Activated CD8-positive, alpha-beta T cell treated with anti-CD3 and anti-CD28 coated beads, Interleukin-2, amount 10 ng/mL, durations not matched to agents 7 days and 5 days (primary cell): ENCODE measurements around the gene LDB2. TPM values are rescaled to one million over a fixed set of nuclear protein-coding genes. Genes with fewer than 3 reads are reported as not detected.

Source experiments
- ATAC-seq: fragments of 150-1000 bp; cut with Tn5 transposase; one replicate; pipeline ENCODE4 v1.10.0; 2021; ENCODE audit warnings: moderate library complexity
- CTCF ChIA-PET: fragments of 350-600 bp; sonication (Branson Sonifier 250); formaldehyde crosslinking; loops from one replicate; lab custom pipeline; 2021; ENCODE audit warnings: antibody characterized with exemption; lab: Charles Lee
- POLR2A ChIA-PET: fragments of 350-600 bp; sonication (Branson Sonifier 250); formaldehyde crosslinking; loops from one replicate; lab custom pipeline; 2021; ENCODE audit warnings: antibody characterized with exemption; lab: Charles Lee
- DNase-seq: peaks from one replicate; pipeline ENCODE4 v3.0.0-alpha.2; 2020
- H3K27ac Mint-ChIP-seq: one replicate; pipeline ENCODE4 v1.8.0; 2021; ENCODE audit warnings: mild to moderate bottlenecking, mixed read lengths
- H3K27me3 Mint-ChIP-seq: one replicate; pipeline ENCODE4 v1.8.0; 2021; ENCODE audit warnings: low read depth, mixed read lengths
- H3K36me3 Mint-ChIP-seq: one replicate; pipeline ENCODE4 v1.8.0; 2021; ENCODE audit warnings: low read depth, mixed read lengths
- H3K4me1 Mint-ChIP-seq: one replicate; pipeline ENCODE4 v1.8.0; 2021; ENCODE audit warnings: low read depth, mixed read lengths
- H3K4me3 Mint-ChIP-seq: one replicate; pipeline ENCODE4 v1.8.0; 2021; ENCODE audit warnings: mild to moderate bottlenecking, mixed read lengths
- H3K9me3 Mint-ChIP-seq: one replicate; pipeline ENCODE4 v1.8.0; 2022; ENCODE audit warnings: mixed read lengths; ENCODE audit not compliant: insufficient read depth
- total RNA-seq, 2 experiments: library from RNA; stranded (reverse); gene quantifications; one replicate each; pipeline ENCODE4 v1.2.3, GENCODE V29; 2021

Gene LDB2
- total RNA-seq, 2 experiments from 2014 or later: not detected

GRCh38 chr4:16909281-16909680, 10.8 kb upstream of the LDB2 start:
- DNase-seq: no peak
- H3K9me3 Mint-ChIP-seq: no peaks in the 10 kb centered on the region
- H3K36me3 Mint-ChIP-seq: no peaks in the 10 kb centered on the region
- POLR2A ChIA-PET: no interaction called here
- peaks cover 8% of the 10 kb centered on the region for H3K4me1 Mint-ChIP-seq
- no peak overlapping the region for H3K27ac Mint-ChIP-seq
- ATAC-seq: no peak
- H3K4me3 Mint-ChIP-seq: no peak overlapping the region
- peaks cover 9% of the 10 kb centered on the region for H3K27me3 Mint-ChIP-seq
- CTCF ChIA-PET: no interaction called here

- DNase-seq (no peak), ATAC-seq (no peak)
- peaks cover 8% of the 10 kb centered on the region for H3K4me1 Mint-ChIP-seq
- no peaks in the 10 kb centered on the region for H3K36me3 Mint-ChIP-seq
- no peaks in the 10 kb centered on the region for H3K9me3 Mint-ChIP-seq
- peaks cover 10% of the 10 kb centered on the region for H3K27me3 Mint-ChIP-seq
- no peak overlapping the region for H3K4me3 Mint-ChIP-seq
- CTCF ChIA-PET: no interaction called here
- POLR2A ChIA-PET: no interaction called here
- H3K27ac Mint-ChIP-seq: no peak overlapping the region
Observed at GRCh38 chr4:16908377-16909021, 10.1 kb upstream of the LDB2 start.

- ATAC-seq (no peak), DNase-seq (no peak)
- Mint-ChIP-seq H3K4me1 (peaks cover 11% of the 10 kb centered on the region), H3K27ac (no peak overlapping the region), H3K36me3 (no peaks in the 10 kb centered on the region), H3K4me3 (no peak overlapping the region), H3K27me3 (peaks cover 28% of the 10 kb centered on the region), H3K9me3 (no peaks in the 10 kb centered on the region)
- ChIA-PET POLR2A (no interaction called here), CTCF (interaction anchor here (3.8 kb wide), 1 partner anchor 16 kb away, joined by 17 read pairs; no protein-coding TSS in a partner anchor)
Observed at GRCh38 chr4:16900325-16900724, 1.9 kb upstream of the LDB2 start.

- ATAC-seq: no peak
- Mint-ChIP-seq H3K27me3 (peaks cover 21% of the 10 kb centered on the region), H3K4me1 (peaks cover 34% of the 10 kb centered on the region), H3K27ac (no peak overlapping the region), H3K36me3 (no peaks in the 10 kb centered on the region), H3K9me3 (no peaks in the 10 kb centered on the region), H3K4me3 (no peak overlapping the region)
- DNase-seq: no peak
- POLR2A ChIA-PET: no interaction called here
- CTCF ChIA-PET: interaction anchor here (3.8 kb wide), 1 partner anchor 19 kb away, joined by 14 read pairs; no protein-coding TSS in a partner anchor
Observed at GRCh38 chr4:16896881-16897750, 1.3 kb downstream of the LDB2 start.

- DNase-seq (no peak), ATAC-seq (no peak)
- Mint-ChIP-seq H3K4me3 (no peak overlapping the region), H3K36me3 (peaks cover 1% of the 10 kb centered on the region), H3K27me3 (peaks cover 20% of the 10 kb centered on the region), H3K27ac (no peak overlapping the region), H3K9me3 (peaks cover 1% of the 10 kb centered on the region), H3K4me1 (peaks cover 54% of the 10 kb centered on the region)
- CTCF ChIA-PET: interaction anchor here (1.6 to 5.0 kb wide), 3 partner anchors 22 to 430 kb away, joined by 5 to 31 read pairs (median 12); no protein-coding TSS in a partner anchor
- POLR2A ChIA-PET: interaction anchor here (0.7 kb wide), 1 partner anchor 96 kb away, joined by 3 read pairs; no protein-coding TSS in a partner anchor
Observed at GRCh38 chr4:16894406-16894805, 4.0 kb downstream of the LDB2 start.

- POLR2A ChIA-PET: no interaction called here
- Mint-ChIP-seq H3K27me3 (peaks cover 14% of the 10 kb centered on the region), H3K4me3 (peak overlapping the region; percentile 23), H3K9me3 (peaks cover 6% of the 10 kb centered on the region), H3K27ac (peak overlapping the region; percentile 11), H3K36me3 (peaks cover 6% of the 10 kb centered on the region), H3K4me1 (peaks cover 52% of the 10 kb centered on the region)
- CTCF ChIA-PET: interaction anchor here (0.6 to 5.0 kb wide), 5 partner anchors 9 to 1233 kb away, joined by 3 to 31 read pairs (median 5); no protein-coding TSS in a partner anchor
- DNase-seq: no peak
- ATAC-seq: no peak
Observed at GRCh38 chr4:16893141-16893651, 5.2 kb downstream of the LDB2 start.

- Mint-ChIP-seq H3K4me3 (peak overlapping the region; percentile 42), H3K27ac (peak overlapping the region; percentile 75), H3K9me3 (peaks cover 6% of the 10 kb centered on the region), H3K4me1 (peaks cover 50% of the 10 kb centered on the region), H3K27me3 (no peaks in the 10 kb centered on the region), H3K36me3 (peaks cover 6% of the 10 kb centered on the region)
- DNase-seq (peak; percentile 42), ATAC-seq (peak; percentile 73)
- CTCF ChIA-PET: interaction anchor here (1.5 to 5.0 kb wide), 2 partner anchors 25 to 557 kb away, joined by 3 to 31 read pairs; no protein-coding TSS in a partner anchor
- POLR2A ChIA-PET: no interaction called here
Observed at GRCh38 chr4:16890651-16891050, 7.8 kb downstream of the LDB2 start.

- CTCF ChIA-PET: interaction anchor here (1.5 to 5.0 kb wide), 2 partner anchors 26 to 557 kb away, joined by 3 to 31 read pairs; no protein-coding TSS in a partner anchor
- Mint-ChIP-seq H3K36me3 (peaks cover 6% of the 10 kb centered on the region), H3K27ac (peak overlapping the region; percentile 75), H3K4me3 (peak overlapping the region; percentile 42), H3K27me3 (no peaks in the 10 kb centered on the region), H3K9me3 (peaks cover 6% of the 10 kb centered on the region), H3K4me1 (peaks cover 56% of the 10 kb centered on the region)
- DNase-seq: no peak
- POLR2A ChIA-PET: no interaction called here
- no peak for ATAC-seq
Observed at GRCh38 chr4:16889945-16890344, 8.5 kb downstream of the LDB2 start.

- DNase-seq (no peak), ATAC-seq (no peak)
- H3K9me3 Mint-ChIP-seq: peaks cover 6% of the 10 kb centered on the region
- ChIA-PET CTCF (interaction anchor here (1.6 kb wide), 1 partner anchor 42 kb away, joined by 3 read pairs; no protein-coding TSS in a partner anchor), POLR2A (no interaction called here)
- no peaks in the 10 kb centered on the region for H3K27me3 Mint-ChIP-seq
- peaks cover 6% of the 10 kb centered on the region for H3K36me3 Mint-ChIP-seq
- H3K4me1 Mint-ChIP-seq: peaks cover 44% of the 10 kb centered on the region
- H3K4me3 Mint-ChIP-seq: no peak overlapping the region
- H3K27ac Mint-ChIP-seq: no peak overlapping the region
Observed at GRCh38 chr4:16887887-16888286, 10.6 kb downstream of the LDB2 start.

- peak; percentile 30 for DNase-seq
- CTCF ChIA-PET: interaction anchor here (2.8 kb wide), 1 partner anchor 32 kb away, joined by 13 read pairs; no protein-coding TSS in a partner anchor
- POLR2A ChIA-PET: no interaction called here
Observed at GRCh38 chr4:16884673-16885460, 13.6 kb downstream of the LDB2 start.

GRCh38 chr4:16883806-16884205, 14.6 kb downstream of the LDB2 start:
- Mint-ChIP-seq H3K27ac (no peak overlapping the region), H3K27me3 (no peaks in the 10 kb centered on the region), H3K4me3 (no peak overlapping the region), H3K36me3 (peaks cover under 1% of the 10 kb centered on the region), H3K9me3 (peaks cover 11% of the 10 kb centered on the region), H3K4me1 (peaks cover 10% of the 10 kb centered on the region)
- CTCF ChIA-PET: interaction anchor here (1.0 to 2.8 kb wide), 2 partner anchors 33 to 440 kb away, joined by 3 to 13 read pairs; no protein-coding TSS in a partner anchor
- POLR2A ChIA-PET: no interaction called here
- ATAC-seq (no peak), DNase-seq (no peak)

More at GRCh38 chr4:16884673-16885460, 13.6 kb downstream of the LDB2 start:
- peaks cover 20% of the 10 kb centered on the region for H3K4me1 Mint-ChIP-seq
- no peaks in the 10 kb centered on the region for H3K27me3 Mint-ChIP-seq
- no peak overlapping the region for H3K27ac Mint-ChIP-seq
- H3K9me3 Mint-ChIP-seq: peaks cover 15% of the 10 kb centered on the region
- no peak overlapping the region for H3K4me3 Mint-ChIP-seq
- peaks cover 6% of the 10 kb centered on the region for H3K36me3 Mint-ChIP-seq
- no peak for ATAC-seq
